Neural progenitor cell (in vitro differentiated cells): ENCODE measurements around the gene MRTO4. TPM values are rescaled to one million over a fixed set of nuclear protein-coding genes. Genes with fewer than 3 reads are reported as not detected.
"Not testable (repeated sequence)": the region's sequence is repeated elsewhere in the genome, so short reads cannot be mapped to it uniquely, and the experiment has no call there.

Experiments used
- DNase-seq: peaks from one replicate; pipeline ENCODE4 v3.0.0-alpha.2; 2016; ENCODE audit warnings: low spot score
- H2AFZ ChIP-seq: fragments of 200-600 bp; sonication (generic); replicated peaks from 2 replicates; pipeline ENCODE4 v1.6.1; 2016; ENCODE audit warnings: antibody characterized with exemption
- H3F3A ChIP-seq: fragments of 200-600 bp; sonication (generic); 2 replicates; pipeline ENCODE4 v1.6.1; 2016; ENCODE audit warnings: antibody characterized with exemption, low read depth
- H3K27ac ChIP-seq: fragments of 200-600 bp; sonication (generic); 2 replicates; pipeline ENCODE4 v1.5.1; 2016; ENCODE audit warnings: mild to moderate bottlenecking
- H3K27me3 ChIP-seq: fragments of 200-600 bp; sonication (generic); 2 replicates; pipeline ENCODE4 v1.6.1; 2016; ENCODE audit warnings: mild to moderate bottlenecking, moderate library complexity
- H3K36me3 ChIP-seq: fragments of 200-600 bp; sonication (generic); 2 replicates; pipeline ENCODE4 v1.5.1; 2016
- H3K4me1 ChIP-seq: fragments of 200-600 bp; sonication (generic); 2 replicates; pipeline ENCODE4 v1.6.1; 2016; ENCODE audit warnings: mixed run types
- H3K4me2 ChIP-seq: fragments of 200-600 bp; sonication (generic); 2 replicates; pipeline ENCODE4 v1.6.1; 2016
- H3K4me3 ChIP-seq: fragments of 200-600 bp; sonication (generic); 2 replicates; pipeline ENCODE4 v1.5.1; 2016
- H3K79me2 ChIP-seq: fragments of 200-600 bp; sonication (generic); 2 replicates; pipeline ENCODE4 v1.6.1; 2016; ENCODE audit warnings: low read depth
- H3K9ac ChIP-seq: fragments of 200-600 bp; sonication (generic); 2 replicates; pipeline ENCODE4 v1.6.1; 2016
- H3K9me3 ChIP-seq: fragments of 200-600 bp; sonication (generic); 2 replicates; pipeline ENCODE4 v1.5.1; 2016; ENCODE audit warnings: low read depth
- H4K20me1 ChIP-seq: fragments of 200-600 bp; sonication (generic); 2 replicates; pipeline ENCODE4 v1.6.1; 2016; ENCODE audit warnings: low read depth
- H3K27ac Mint-ChIP-seq: 3 replicates; pipeline ENCODE4 v1.8.0; 2021; ENCODE audit warnings: mixed read lengths
- H3K27me3 Mint-ChIP-seq: 2 replicates; pipeline ENCODE4 v1.8.0; 2022; ENCODE audit warnings: low read depth, mild to moderate bottlenecking, inconsistent platforms, moderate library complexity, mixed read lengths; ENCODE audit not compliant: insufficient read depth
- H3K36me3 Mint-ChIP-seq: 3 replicates; pipeline ENCODE4 v1.8.0; 2021; ENCODE audit warnings: mixed read lengths
- H3K4me1 Mint-ChIP-seq: 3 replicates; pipeline ENCODE4 v1.8.0; 2021; ENCODE audit warnings: mixed read lengths
- H3K4me3 Mint-ChIP-seq: 3 replicates; pipeline ENCODE4 v1.8.0; 2021; ENCODE audit warnings: mild to moderate bottlenecking, moderate library complexity, mixed read lengths
- H3K9me3 Mint-ChIP-seq: 3 replicates; pipeline ENCODE4 v1.8.0; 2020; ENCODE audit warnings: mixed read lengths
- CTCF ChIP-seq: fragments of 200-600 bp; sonication (generic); IDR thresholded peaks from 2 replicates; pipeline ENCODE4 v1.5.1; 2017; ENCODE audit warnings: antibody characterized with exemption, mild to moderate bottlenecking
- EZH2 ChIP-seq: fragments of 200-600 bp; sonication (generic); IDR thresholded peaks from 2 replicates; pipeline ENCODE4 v1.6.1; 2017; ENCODE audit warnings: antibody characterized with exemption, mild to moderate bottlenecking, moderate library complexity
- EZH2phosphoT487 ChIP-seq: fragments of 200-600 bp; sonication (generic); IDR thresholded peaks from 2 replicates; pipeline ENCODE4 v1.6.1; 2017; ENCODE audit warnings: antibody characterized with exemption
- total RNA-seq: library from RNA; depleted of rRNA; stranded (reverse); fragments of >200 nt; gene quantifications from 2 replicates; pipeline ENCODE4 v1.2.3, GENCODE V29; 2015; ENCODE audit warnings: low replicate concordance

The MRTO4 gene
- total RNA-seq, 1 donor from 2014 or later: 23.2 TPM

GRCh38 chr1:19262744-19263143, 11.1 kb downstream of the MRTO4 start:
- no peaks in the 10 kb centered on the region for H4K20me1 ChIP-seq
- no peak overlapping the region for H3K27ac Mint-ChIP-seq
- H3K27me3 Mint-ChIP-seq: peaks cover 2% of the 10 kb centered on the region
- H3K36me3 Mint-ChIP-seq: no peaks in the 10 kb centered on the region
- H3K4me3 Mint-ChIP-seq: no peak overlapping the region
- no peaks in the 10 kb centered on the region for H3K79me2 ChIP-seq
- H3K27ac ChIP-seq: no peak overlapping the region
- no peaks in the 10 kb centered on the region for H3K27me3 ChIP-seq
- TF ChIP-seq EZH2phosphoT487: no peak
- no peaks in the 10 kb centered on the region for H3K4me1 Mint-ChIP-seq
- H2AFZ ChIP-seq: no peak overlapping the region
- no peaks in the 10 kb centered on the region for H3K9me3 ChIP-seq
- DNase-seq: no peak
- peak overlapping the region; percentile 3 for H3K9ac ChIP-seq
- H3K36me3 ChIP-seq: no peaks in the 10 kb centered on the region
- no peak overlapping the region for H3K4me2 ChIP-seq
- no peaks in the 10 kb centered on the region for H3F3A ChIP-seq
- no peak overlapping the region for H3K4me3 ChIP-seq
- H3K4me1 ChIP-seq: no peaks in the 10 kb centered on the region
- no peaks in the 10 kb centered on the region for H3K9me3 Mint-ChIP-seq

GRCh38 chr1:19268445-19268844, 16.8 kb downstream of the MRTO4 start:
- no peak overlapping the region for H3K4me2 ChIP-seq
- H3K27me3 ChIP-seq: no peaks in the 10 kb centered on the region
- H3K9ac ChIP-seq: no peak overlapping the region
- no peak overlapping the region for H3K4me3 Mint-ChIP-seq
- H3K9me3 ChIP-seq: no peaks in the 10 kb centered on the region
- H3K4me1 ChIP-seq: no peaks in the 10 kb centered on the region
- no peak overlapping the region for H3K27ac Mint-ChIP-seq
- no peaks in the 10 kb centered on the region for H3K36me3 ChIP-seq
- no peaks in the 10 kb centered on the region for H3F3A ChIP-seq
- no peaks in the 10 kb centered on the region for H3K36me3 Mint-ChIP-seq
- H3K4me3 ChIP-seq: no peak overlapping the region
- no peaks in the 10 kb centered on the region for H3K9me3 Mint-ChIP-seq
- H3K27me3 Mint-ChIP-seq: no peaks in the 10 kb centered on the region
- H3K79me2 ChIP-seq: no peaks in the 10 kb centered on the region
- no peaks in the 10 kb centered on the region for H4K20me1 ChIP-seq
- no peak overlapping the region for H2AFZ ChIP-seq
- no peaks in the 10 kb centered on the region for H3K4me1 Mint-ChIP-seq
- TF ChIP-seq CTCF (no peak), EZH2phosphoT487 (no peak), EZH2 (no peak)
- DNase-seq: no peak
- H3K27ac ChIP-seq: no peak overlapping the region

GRCh38 chr1:19269427-19270342, 18.1 kb downstream of the MRTO4 start:
- H3K4me3 Mint-ChIP-seq: not testable (repeated sequence)

GRCh38 chr1:19270343-19270730, 18.7 kb downstream of the MRTO4 start:
- not testable (repeated sequence) for H3K9me3 Mint-ChIP-seq, H2AFZ ChIP-seq, H3K4me3 ChIP-seq, H3K27me3 Mint-ChIP-seq, H3K27me3 ChIP-seq, H3K27ac Mint-ChIP-seq, H3K4me2 ChIP-seq, DNase-seq, H3K36me3 Mint-ChIP-seq, H4K20me1 ChIP-seq, H3K36me3 ChIP-seq, H3K27ac ChIP-seq, H3K4me1 Mint-ChIP-seq, H3K9me3 ChIP-seq, H3K9ac ChIP-seq, H3K4me3 Mint-ChIP-seq, H3K79me2 ChIP-seq, H3F3A ChIP-seq, H3K4me1 ChIP-seq

More at GRCh38 chr1:19269427-19270342, 18.1 kb downstream of the MRTO4 start:
- H4K20me1 ChIP-seq, H3K36me3 Mint-ChIP-seq, H3K9me3 ChIP-seq, H3K9me3 Mint-ChIP-seq, H3F3A ChIP-seq, H3K79me2 ChIP-seq, H3K4me1 ChIP-seq, H3K4me2 ChIP-seq, H3K27ac Mint-ChIP-seq, H3K27me3 ChIP-seq, H3K4me1 Mint-ChIP-seq, H3K4me3 ChIP-seq, H3K9ac ChIP-seq, H3K27me3 Mint-ChIP-seq, H3K27ac ChIP-seq, H2AFZ ChIP-seq, H3K36me3 ChIP-seq: not testable (repeated sequence)
- peak; percentile 42 for TF ChIP-seq CTCF
- peak; percentile 26 for DNase-seq
